Bone marrow (tissue), 2 donors: Measurements from ENCODE around the gene DOCK3.
"Not testable (repeated sequence)": the region's sequence is repeated elsewhere in the genome, so short reads cannot be mapped to it uniquely, and the experiment has no call there.

Experiments used
- DNase-seq, 2 donors: peaks; one replicate each; lab custom pipeline; 2025; lab: John Stamatoyannopoulos, UW

The DOCK3 gene

GRCh38 chr3:50687127-50687751 lies 12.5 kb downstream of the DOCK3 start:
- no peak for DNase-seq

GRCh38 chr3:50687916-50688315 lies 13.2 kb downstream of the DOCK3 start:
- DNase-seq: no peak

GRCh38 chr3:50688602-50689001 lies 13.9 kb downstream of the DOCK3 start:
- not testable (repeated sequence) for DNase-seq

- no peak for DNase-seq
Observed at GRCh38 chr3:50689558-50689957, 14.8 kb downstream of the DOCK3 start.

- DNase-seq: no peak
Observed at GRCh38 chr3:50695031-50695430, 20.3 kb downstream of the DOCK3 start.

GRCh38 chr3:50696276-50696675 lies 21.5 kb downstream of the DOCK3 start:
- DNase-seq: no peak

- DNase-seq: no peak
Observed at GRCh38 chr3:50698269-50698668, 23.5 kb downstream of the DOCK3 start.

GRCh38 chr3:50708620-50709019 lies 33.9 kb downstream of the DOCK3 start:
- no peak for DNase-seq

GRCh38 chr3:50714946-50715345 lies 40.2 kb downstream of the DOCK3 start:
- no peak for DNase-seq

- no peak for DNase-seq
Observed at GRCh38 chr3:50724831-50725230, 50.1 kb downstream of the DOCK3 start.

GRCh38 chr3:50734985-50735384 lies 60.3 kb downstream of the DOCK3 start:
- no peak for DNase-seq

GRCh38 chr3:50737193-50737905 lies 62.6 kb downstream of the DOCK3 start:
- DNase-seq: no peak

- no peak for DNase-seq
Observed at GRCh38 chr3:50737906-50738598, 63.3 kb downstream of the DOCK3 start.

- no peak for DNase-seq
Observed at GRCh38 chr3:50743643-50744042, 68.9 kb downstream of the DOCK3 start.

GRCh38 chr3:50749822-50750221 lies 75.1 kb downstream of the DOCK3 start:
- no peak for DNase-seq

- no peak for DNase-seq
Observed at GRCh38 chr3:50759015-50759414, 84.3 kb downstream of the DOCK3 start.

GRCh38 chr3:50777680-50778079 lies 103.0 kb downstream of the DOCK3 start:
- no peak for DNase-seq

GRCh38 chr3:50781766-50782165 lies 107.0 kb downstream of the DOCK3 start:
- DNase-seq: not testable (repeated sequence)

GRCh38 chr3:50786631-50787030 lies 111.9 kb downstream of the DOCK3 start:
- no peak for DNase-seq

GRCh38 chr3:50790894-50791293 lies 116.2 kb downstream of the DOCK3 start:
- not testable (repeated sequence) for DNase-seq

GRCh38 chr3:50792568-50792967 lies 117.8 kb downstream of the DOCK3 start:
- no peak for DNase-seq

- not testable (repeated sequence) for DNase-seq
Observed at GRCh38 chr3:50803805-50804204, 129.1 kb downstream of the DOCK3 start.

- not testable (repeated sequence) for DNase-seq
Observed at GRCh38 chr3:50804376-50804775, 129.6 kb downstream of the DOCK3 start.
